GOT3 (cell line): Measurements from ENCODE around the gene FBXL7.

Source experiments
- DNase-seq: peaks from one replicate; lab custom pipeline; 2025; ENCODE audit warnings: mixed read lengths; lab: John Stamatoyannopoulos, UW

The FBXL7 gene

GRCh38 chr5:15893866-15894265, 393.9 kb downstream of the FBXL7 start:
- DNase-seq, result no peak

DNA sequence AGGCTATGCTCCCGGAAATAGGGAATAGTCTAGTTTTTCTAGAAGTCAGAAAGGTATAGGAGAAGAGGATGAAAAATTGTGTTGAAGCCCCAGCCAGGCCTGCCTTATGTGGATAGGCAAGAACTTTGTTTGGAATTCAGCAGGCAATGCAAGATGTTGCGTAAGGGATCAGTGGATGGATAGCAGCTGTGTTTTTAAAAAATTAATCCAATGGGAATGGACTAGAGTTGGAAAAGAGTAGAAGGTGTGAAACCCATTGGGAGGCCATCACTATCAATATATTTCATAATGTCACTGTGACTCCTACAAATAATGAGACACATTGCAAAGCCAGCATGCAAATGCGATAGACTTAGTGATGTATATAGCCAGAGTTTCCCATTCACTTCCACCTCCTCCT, 397.7 kb downstream of the FBXL7 start:
- no peak for DNase-seq

DNA sequence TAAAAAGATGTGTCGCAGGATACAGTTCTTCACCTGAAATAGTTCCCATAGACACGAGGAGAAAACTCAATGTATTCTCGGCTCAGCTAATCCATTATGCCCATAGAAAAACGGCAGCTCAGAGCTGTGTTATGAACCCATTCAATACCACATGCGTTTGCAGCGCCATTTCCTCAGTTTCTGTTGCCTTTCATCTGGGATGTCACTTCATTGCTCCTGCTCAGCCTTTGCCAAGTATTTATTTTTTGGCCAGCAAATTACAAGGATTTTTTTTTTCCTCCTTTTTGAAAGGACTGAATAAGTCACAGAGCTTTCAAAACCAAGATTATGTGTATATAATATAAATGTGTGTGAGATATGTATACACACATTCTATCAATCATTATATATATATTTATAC, 398.7 kb downstream of the FBXL7 start:
- no peak for DNase-seq

DNA sequence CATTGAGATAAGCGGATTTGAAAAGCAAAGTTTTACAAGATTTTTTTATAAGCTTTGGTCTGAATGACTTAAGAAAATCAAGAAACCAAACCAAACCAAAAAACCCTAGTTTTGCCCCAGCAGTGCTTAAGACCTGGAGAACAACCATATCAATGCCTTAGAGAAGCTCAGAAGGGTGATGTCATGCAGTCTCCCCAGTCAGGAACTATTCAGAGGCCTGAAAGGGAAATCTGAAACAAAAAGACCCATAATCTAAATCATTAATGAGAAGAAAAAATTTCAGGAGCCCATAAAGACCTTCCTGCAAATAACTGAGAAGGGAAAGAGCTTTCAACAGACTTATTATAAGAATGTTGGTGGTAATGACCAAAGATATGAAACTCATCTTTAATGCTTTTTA, 399.5 kb downstream of the FBXL7 start:
- DNase-seq, result no peak

DNA sequence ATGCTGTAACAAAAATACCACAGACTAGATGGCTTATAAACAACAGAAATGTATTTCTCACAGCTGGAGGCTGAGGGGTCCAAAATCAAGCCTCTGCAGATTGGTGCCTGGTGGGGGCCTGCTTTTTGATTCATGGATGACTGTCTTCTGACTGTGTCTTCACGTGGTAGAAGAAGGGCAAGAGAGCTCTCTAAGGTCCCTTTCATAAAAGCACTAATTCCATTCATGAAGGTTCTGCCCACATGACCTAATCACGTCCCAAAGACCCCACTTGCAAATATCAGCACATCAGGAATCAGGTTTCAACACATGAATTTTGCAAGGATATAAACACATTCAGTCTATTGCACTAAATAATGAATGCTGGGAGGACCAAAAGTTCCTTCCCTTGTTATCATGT, 401.2 kb downstream of the FBXL7 start:
- no peak for DNase-seq

DNA sequence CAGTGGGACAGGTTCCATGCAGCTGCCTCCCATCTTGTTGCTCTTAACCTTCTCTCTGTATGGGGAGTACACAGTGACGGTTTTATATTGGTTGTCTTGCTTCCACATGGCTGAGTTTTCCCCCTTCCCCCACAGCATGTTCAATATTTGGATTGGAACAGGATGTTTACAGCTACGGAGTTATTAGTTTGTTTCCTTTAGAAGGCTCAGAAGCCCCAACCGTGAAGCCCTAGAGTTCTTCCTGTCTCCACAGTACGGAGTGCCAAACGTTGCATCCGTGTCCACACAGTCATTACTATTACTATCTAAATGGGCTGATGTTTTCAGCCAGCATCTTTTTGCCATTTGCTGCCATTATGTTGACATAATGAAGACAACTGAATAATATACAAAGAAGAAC, 402.1 kb downstream of the FBXL7 start:
- no peak for DNase-seq

DNA sequence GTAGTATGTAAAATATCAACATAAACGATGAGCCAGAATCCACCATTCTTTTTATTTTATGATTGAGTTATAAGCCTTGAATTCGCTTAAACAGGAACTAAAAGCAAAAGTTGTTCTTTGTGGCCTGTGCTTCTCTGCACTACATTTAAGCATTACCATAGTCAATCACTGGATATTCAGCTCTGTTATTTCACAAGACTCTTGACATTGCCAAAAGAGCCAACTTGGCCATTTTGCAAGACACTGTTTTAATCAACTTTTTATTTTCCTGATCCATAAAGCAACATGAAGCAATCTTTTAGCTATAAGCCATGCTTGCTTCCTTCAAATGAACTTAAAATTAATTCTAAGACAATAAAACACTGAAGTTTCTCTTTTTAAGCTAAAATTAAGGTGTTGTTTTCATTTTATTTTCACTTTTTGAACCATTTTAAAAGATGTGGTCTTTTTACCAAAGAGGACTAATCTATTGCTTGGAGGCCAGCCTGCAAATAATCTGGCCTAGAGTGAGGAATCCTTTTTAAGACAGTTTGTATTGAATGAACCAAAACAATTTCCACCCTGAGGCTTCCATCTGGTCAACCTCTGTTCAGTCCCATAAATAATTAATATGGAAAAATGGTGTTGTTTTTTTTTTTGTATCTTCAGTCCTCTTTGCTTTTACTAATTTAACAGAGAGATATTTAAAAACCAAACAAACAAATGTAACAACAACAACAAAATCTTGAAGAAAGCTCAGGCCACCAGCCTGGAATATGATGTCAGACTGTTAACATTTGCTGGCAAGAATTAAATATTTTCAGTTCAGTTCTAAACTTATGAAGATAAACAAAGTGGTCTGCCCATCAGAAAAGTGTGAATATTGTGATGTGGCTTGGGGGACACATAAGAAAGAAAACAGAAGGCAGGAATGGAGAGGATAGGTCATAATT, 405.2 kb downstream of the FBXL7 start:
- DNase-seq, result no peak

- DNase-seq, result no peak
Observed at GRCh38 chr5:15914638-15915037, 414.7 kb downstream of the FBXL7 start.

GRCh38 chr5:15926586-15926985, 426.6 kb downstream of the FBXL7 start:
- DNase-seq, result no peak

- no peak for DNase-seq
Observed at GRCh38 chr5:15927710-15928380, 427.9 kb downstream of the FBXL7 start.

- no peak for DNase-seq
Observed at GRCh38 chr5:15929611-15930263, 429.8 kb downstream of the FBXL7 start.

- DNase-seq, result no peak
Observed at GRCh38 chr5:15932066-15932465, 432.1 kb downstream of the FBXL7 start.

DNA sequence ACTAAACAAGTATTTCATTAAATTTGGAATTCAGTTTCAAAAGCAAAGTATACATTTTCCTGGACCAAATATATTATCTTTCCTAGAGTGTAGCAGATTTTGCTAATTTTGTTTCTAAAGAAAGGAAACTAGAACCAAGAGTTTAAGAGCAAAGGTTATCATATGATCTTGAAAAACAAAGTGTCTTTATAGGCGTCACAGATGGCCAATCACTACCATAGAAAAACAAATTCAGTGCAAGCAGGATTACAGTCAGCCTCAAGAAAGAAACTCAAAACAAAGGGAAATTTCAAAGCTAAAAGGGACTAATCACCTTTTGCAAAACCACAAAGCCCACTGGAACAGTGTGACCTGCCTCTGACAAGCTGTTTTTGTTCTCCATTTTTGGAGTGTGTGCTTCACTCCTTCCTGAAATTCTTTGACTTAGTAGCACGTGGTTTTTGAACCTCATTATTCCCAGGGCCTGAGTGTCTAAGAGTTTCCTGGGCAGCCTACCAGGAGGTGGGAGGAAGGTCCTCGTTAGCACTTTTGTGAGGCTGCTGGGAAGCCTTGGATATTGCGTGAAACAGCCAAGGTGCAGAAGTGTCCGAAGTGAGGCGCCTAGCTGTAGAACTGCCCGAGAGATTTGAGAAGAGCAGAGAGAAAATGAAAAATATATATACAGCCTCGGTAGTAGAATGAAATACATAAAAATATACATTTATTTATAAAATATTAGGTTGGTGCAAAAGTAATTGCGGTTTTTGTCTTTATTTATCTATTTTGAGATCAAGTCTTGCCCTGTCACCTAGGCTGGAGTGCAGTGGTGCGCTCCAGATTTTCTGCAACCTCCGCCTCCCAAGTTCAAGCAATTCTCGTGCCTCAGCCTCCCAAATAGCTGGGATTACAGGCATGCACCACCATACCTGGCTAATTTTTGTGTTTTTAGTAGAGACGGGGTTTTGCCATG, 433.6 kb downstream of the FBXL7 start:
- DNase-seq, result no peak

GRCh38 chr5:15936505-15937245, 436.7 kb downstream of the FBXL7 start:
- DNase-seq, result no peak

DNA sequence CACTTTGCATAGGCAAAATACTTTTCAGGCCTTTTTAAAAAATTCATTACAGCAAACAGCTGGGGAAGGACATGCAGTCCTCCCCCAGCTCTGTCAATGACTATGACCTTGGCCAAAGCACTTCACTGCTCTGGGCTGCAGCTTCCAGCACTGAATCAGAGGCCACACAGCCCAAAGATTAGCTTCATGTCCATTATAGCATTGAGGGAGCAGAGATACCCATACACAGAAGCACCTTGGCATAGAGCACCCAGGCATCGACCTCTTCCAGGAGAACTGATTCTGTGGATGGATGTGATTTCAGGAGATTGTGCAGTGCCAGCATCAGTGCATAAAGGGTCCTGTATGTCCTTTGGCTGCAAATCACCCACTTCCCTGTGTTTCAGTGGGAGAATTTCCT, 437.7 kb downstream of the FBXL7 start:
- no peak for DNase-seq

DNA sequence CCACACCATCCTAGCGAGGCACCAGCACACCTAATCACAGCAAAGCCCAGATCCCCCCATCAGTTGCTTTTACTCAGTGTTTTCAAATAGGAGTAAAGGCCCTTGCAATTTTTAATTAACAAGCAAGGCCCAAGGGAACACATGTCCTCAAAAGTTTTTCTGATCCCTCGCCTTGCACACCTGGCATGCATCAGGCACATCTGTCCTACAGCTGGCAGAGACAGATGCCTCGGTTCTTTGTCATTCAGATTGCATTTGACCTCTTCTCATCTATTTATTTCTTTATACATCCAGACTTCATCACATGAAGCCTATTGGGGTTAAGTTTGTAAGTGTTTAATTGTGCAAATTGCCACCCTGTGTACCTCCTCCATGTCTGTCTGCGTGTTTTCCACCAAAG, 438.2 kb downstream of the FBXL7 start:
- no peak for DNase-seq

- no peak for DNase-seq
Observed at GRCh38 chr5:15938961-15939360, 439.0 kb downstream of the FBXL7 start.

DNA sequence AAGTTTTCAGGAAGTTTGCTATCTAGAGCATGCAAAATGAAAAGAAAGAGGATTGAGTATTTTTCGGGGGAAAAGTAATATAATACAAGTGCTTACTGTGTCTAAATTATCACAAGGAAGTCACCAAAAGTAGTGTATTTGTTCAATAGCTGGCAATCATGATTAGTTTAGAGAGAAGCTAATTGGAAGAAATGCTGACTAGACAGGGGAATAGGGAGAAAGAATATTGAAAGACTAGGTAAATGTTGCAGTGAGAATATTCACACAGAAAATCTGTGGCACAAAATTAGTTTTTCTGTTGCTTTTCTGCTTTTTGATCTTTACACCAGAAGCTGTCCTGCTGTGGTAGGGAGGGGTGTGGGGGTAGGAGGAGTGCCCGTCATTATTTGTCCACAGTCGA, 440.9 kb downstream of the FBXL7 start:
- DNase-seq, result no peak

DNA sequence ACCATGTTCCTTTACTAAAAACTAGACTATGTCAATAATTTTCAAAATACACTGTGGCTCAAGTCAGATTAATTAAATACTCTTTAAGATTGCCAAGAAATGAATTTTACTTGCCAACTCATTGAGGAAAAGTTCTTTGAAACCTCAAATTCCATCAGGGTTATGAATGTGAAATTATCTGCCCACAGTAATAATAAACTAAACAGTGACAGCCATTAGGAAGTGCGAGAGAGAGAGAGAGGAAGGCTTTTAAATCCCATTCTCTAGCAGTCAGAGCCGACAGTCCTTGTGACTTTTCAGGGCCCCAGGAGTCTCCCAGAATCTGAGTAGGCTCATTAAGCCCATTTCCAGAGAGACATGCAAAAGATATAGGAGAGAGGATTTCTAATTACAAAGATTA, 443.5 kb downstream of the FBXL7 start:
- no peak for DNase-seq

- no peak for DNase-seq
Observed at GRCh38 chr5:15946026-15946425, 446.0 kb downstream of the FBXL7 start.

- no peak for DNase-seq
Observed at GRCh38 chr5:15948190-15948589, 448.2 kb downstream of the FBXL7 start.
